Hepatocyte (in vitro differentiated cells): ENCODE measurements around the gene SYNE4.
"Not testable (repeated sequence)": the region's sequence is repeated elsewhere in the genome, so short reads cannot be mapped to it uniquely, and the experiment has no call there.

Experiments used
- EZH2 ChIP-seq: fragments of 200-600 bp; sonication (generic); IDR thresholded peaks from 2 replicates; pipeline ENCODE4 v1.6.1; 2016; ENCODE audit warnings: antibody characterized with exemption, mild to moderate bottlenecking, borderline replicate concordance
- TF ChIP-seq, protein P1 (sequence below): fragments of 200-600 bp; sonication (generic); IDR thresholded peaks from 2 replicates; pipeline ENCODE4 v1.5.1; 2016; ENCODE audit warnings: antibody characterized with exemption, mild to moderate bottlenecking; ENCODE audit not compliant: poor library complexity

GRCh38 chr19:35957411-35957810, 51.2 kb downstream of the SYNE4 start:
- TF ChIP-seq, protein P1, sequence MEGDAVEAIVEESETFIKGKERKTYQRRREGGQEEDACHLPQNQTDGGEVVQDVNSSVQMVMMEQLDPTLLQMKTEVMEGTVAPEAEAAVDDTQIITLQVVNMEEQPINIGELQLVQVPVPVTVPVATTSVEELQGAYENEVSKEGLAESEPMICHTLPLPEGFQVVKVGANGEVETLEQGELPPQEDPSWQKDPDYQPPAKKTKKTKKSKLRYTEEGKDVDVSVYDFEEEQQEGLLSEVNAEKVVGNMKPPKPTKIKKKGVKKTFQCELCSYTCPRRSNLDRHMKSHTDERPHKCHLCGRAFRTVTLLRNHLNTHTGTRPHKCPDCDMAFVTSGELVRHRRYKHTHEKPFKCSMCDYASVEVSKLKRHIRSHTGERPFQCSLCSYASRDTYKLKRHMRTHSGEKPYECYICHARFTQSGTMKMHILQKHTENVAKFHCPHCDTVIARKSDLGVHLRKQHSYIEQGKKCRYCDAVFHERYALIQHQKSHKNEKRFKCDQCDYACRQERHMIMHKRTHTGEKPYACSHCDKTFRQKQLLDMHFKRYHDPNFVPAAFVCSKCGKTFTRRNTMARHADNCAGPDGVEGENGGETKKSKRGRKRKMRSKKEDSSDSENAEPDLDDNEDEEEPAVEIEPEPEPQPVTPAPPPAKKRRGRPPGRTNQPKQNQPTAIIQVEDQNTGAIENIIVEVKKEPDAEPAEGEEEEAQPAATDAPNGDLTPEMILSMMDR = not testable (repeated sequence)
- not testable (repeated sequence) for TF ChIP-seq EZH2
